Esophagus muscularis mucosa (tissue), 4 donors: Measurements from ENCODE around the gene NPFF.

Experiments
- CTCF ChIP-seq, 3 experiments: fragments of 200-600 bp in 2 of 3; fragments of 450-650 bp in 1 of 3; sonication (generic) in 2 of 3; IDR thresholded peaks; one replicate each; pipeline ENCODE4 v1.5.1; 2017 to 2019; ENCODE audit warnings: antibody characterized with exemption in 3 of 3, mild to moderate bottlenecking in 2 of 3, moderate library complexity in 1 of 3
- EP300 ChIP-seq: sonication (generic); formaldehyde crosslinking; IDR thresholded peaks from one replicate; pipeline ENCODE4 v1.6.1; 2017; ENCODE audit warnings: antibody characterized with exemption
- POLR2AphosphoS5 ChIP-seq, 2 donors: sonication (generic); formaldehyde crosslinking; IDR thresholded peaks; one replicate each; pipeline ENCODE4 v1.6.1; 2017; ENCODE audit warnings: antibody characterized with exemption in 2 of 2

GRCh38 chr12:53486736-53487487, 20.4 kb downstream of the NPFF start:
- TF ChIP-seq CTCF (IDR thresholded peaks at IDR 0.05) (no peak), POLR2AphosphoS5 (IDR thresholded peaks at IDR 0.05) (peak in 1 of 2 donors; percentile 31), EP300 (no peak)
